GM23338 (cell line): ENCODE data around the gene VDR. TPM values are rescaled to one million over a fixed set of nuclear protein-coding genes. Genes with fewer than 3 reads are reported as not detected.

Experiments
- ATAC-seq: fragments of 200-7000 bp; cut with Tn5 transposase; 3 replicates; pipeline ENCODE4 v1.9.1; 2020
- DNase-seq: peaks from one replicate; pipeline ENCODE4 v3.0.0-alpha.2; 2015; ENCODE audit warnings: low spot score
- H2AFZ ChIP-seq: fragments of 200-600 bp; sonication (generic); 2 replicates; pipeline ENCODE4 v1.8.0; 2016; ENCODE audit warnings: antibody characterized with exemption, mild to moderate bottlenecking, moderate library complexity
- H3F3A ChIP-seq: fragments of 200-600 bp; sonication (generic); replicated peaks from 2 replicates; pipeline ENCODE4 v1.8.0; 2017; ENCODE audit warnings: antibody characterized with exemption, mixed run types, low read depth
- H3K27ac ChIP-seq: fragments of 200-600 bp; sonication (generic); 2 replicates; pipeline ENCODE4 v1.6.1; 2016; ENCODE audit warnings: low read depth
- H3K27me3 ChIP-seq: fragments of 200-600 bp; sonication (generic); 2 replicates; pipeline ENCODE4 v1.8.0; 2016; ENCODE audit warnings: mild to moderate bottlenecking, mixed run types, moderate library complexity; ENCODE audit not compliant: insufficient read depth
- H3K36me3 ChIP-seq: fragments of 200-600 bp; sonication (generic); 2 replicates; pipeline ENCODE4 v1.8.0; 2016; ENCODE audit warnings: mild to moderate bottlenecking; ENCODE audit not compliant: insufficient read depth
- H3K4me1 ChIP-seq: fragments of 200-600 bp; sonication (generic); 2 replicates; pipeline ENCODE4 v1.8.0; 2016; ENCODE audit warnings: mild to moderate bottlenecking, moderate library complexity; ENCODE audit not compliant: insufficient read depth
- H3K4me2 ChIP-seq: fragments of 200-600 bp; sonication (generic); 2 replicates; pipeline ENCODE4 v1.7.1; 2017; ENCODE audit warnings: mixed run types
- H3K4me3 ChIP-seq: fragments of 200-600 bp; sonication (generic); 2 replicates; pipeline ENCODE4 v1.6.1; 2016; ENCODE audit warnings: mixed run types
- H3K79me2 ChIP-seq: fragments of 200-600 bp; sonication (generic); replicated peaks from 2 replicates; pipeline ENCODE4 v1.8.0; 2017; ENCODE audit warnings: mild to moderate bottlenecking; ENCODE audit not compliant: insufficient read depth
- H3K9me2 ChIP-seq: fragments of 200-600 bp; sonication (generic); 2 replicates; pipeline ENCODE4 v1.8.0; 2017; ENCODE audit not compliant: insufficient read depth
- H4K20me1 ChIP-seq: fragments of 200-600 bp; sonication (generic); replicated peaks from 2 replicates; pipeline ENCODE4 v1.8.0; 2017; ENCODE audit warnings: mild to moderate bottlenecking; ENCODE audit not compliant: insufficient read depth
- H3K27ac Mint-ChIP-seq: 2 replicates; pipeline ENCODE4 v1.8.0; 2020; ENCODE audit warnings: inconsistent platforms, mild to moderate bottlenecking, moderate library complexity, mixed read lengths
- H3K27me3 Mint-ChIP-seq: 3 replicates; pipeline ENCODE4 v1.8.0; 2022; ENCODE audit warnings: low read depth, mild to moderate bottlenecking, moderate library complexity, mixed read lengths, inconsistent platforms; ENCODE audit not compliant: insufficient read depth, poor library complexity
- H3K36me3 Mint-ChIP-seq: 3 replicates; pipeline ENCODE4 v1.8.0; 2021; ENCODE audit warnings: low read depth, mild to moderate bottlenecking, inconsistent platforms, moderate library complexity, mixed read lengths
- H3K4me1 Mint-ChIP-seq: 3 replicates; pipeline ENCODE4 v1.8.0; 2020; ENCODE audit warnings: mild to moderate bottlenecking, inconsistent platforms, mixed read lengths
- H3K4me3 Mint-ChIP-seq: 3 replicates; pipeline ENCODE4 v1.8.0; 2021; ENCODE audit warnings: moderate library complexity, mild to moderate bottlenecking, inconsistent platforms, mixed read lengths
- H3K9me3 Mint-ChIP-seq: 3 replicates; pipeline ENCODE4 v1.8.0; 2020; ENCODE audit warnings: moderate library complexity, mild to moderate bottlenecking, inconsistent platforms, mixed read lengths
- CREB1 ChIP-seq: fragments of 250-450 bp; sonication (Bioruptor Pico); IDR thresholded peaks from 2 replicates; pipeline ENCODE4 v1.5.0; 2020; ENCODE audit warnings: low read depth, mild to moderate bottlenecking, moderate library complexity
- CTCF ChIP-seq, 2 experiments: fragments of 200-600 bp in 1 of 2; sonication (generic) in 1 of 2; conservative IDR thresholded peaks; 2 replicates each; pipeline versions ENCODE4 v1.5.1 to v1.6.1; 2016 to 2017; ENCODE audit warnings: antibody characterized with exemption in 2 of 2, low read depth in 2 of 2, mild to moderate bottlenecking in 2 of 2, moderate library complexity in 1 of 2
- ETS1 ChIP-seq: IDR thresholded peaks from 2 replicates; pipeline ENCODE4 v1.6.1; 2016; ENCODE audit warnings: antibody characterized with exemption
- EZH2 ChIP-seq: fragments of 200-600 bp; sonication (generic); IDR thresholded peaks from one replicate; pipeline ENCODE4 v1.8.0; 2017; ENCODE audit warnings: antibody characterized with exemption, mild to moderate bottlenecking, low read depth; ENCODE audit not compliant: unreplicated experiment
- EZH2phosphoT487 ChIP-seq: fragments of 200-600 bp; sonication (generic); IDR thresholded peaks from one replicate; pipeline ENCODE4 v1.8.1; 2018; ENCODE audit warnings: antibody characterized with exemption; ENCODE audit not compliant: unreplicated experiment
- JUNB ChIP-seq: IDR thresholded peaks from one replicate; pipeline ENCODE4 v1.6.1; 2016; ENCODE audit warnings: antibody characterized with exemption; ENCODE audit not compliant: unreplicated experiment
- NANOG ChIP-seq: IDR thresholded peaks from 2 replicates; pipeline ENCODE4 v1.6.1; 2016; ENCODE audit warnings: antibody characterized with exemption, borderline replicate concordance
- POLR2AphosphoS5 ChIP-seq: IDR thresholded peaks from 2 replicates; pipeline ENCODE4 v1.6.1; 2016; ENCODE audit warnings: antibody characterized with exemption, low read depth
- REST ChIP-seq: IDR thresholded peaks from one replicate; pipeline ENCODE4 v1.6.1; 2018; ENCODE audit warnings: antibody characterized with exemption; ENCODE audit not compliant: unreplicated experiment
- STAT1 ChIP-seq: IDR thresholded peaks from one replicate; pipeline ENCODE4 v1.6.1; 2016; ENCODE audit warnings: antibody characterized with exemption; ENCODE audit not compliant: unreplicated experiment
- ZNF114 ChIP-seq: fragments of 250-450 bp; sonication (Bioruptor Pico); IDR thresholded peaks from 2 replicates; pipeline ENCODE4 v1.5.0; 2020; ENCODE audit warnings: mild to moderate bottlenecking, moderate library complexity
- ZNF331 ChIP-seq: fragments of 250-450 bp; sonication (Bioruptor Pico); IDR thresholded peaks from 2 replicates; pipeline ENCODE4 v1.5.0; 2020; ENCODE audit warnings: low read depth, mild to moderate bottlenecking, moderate library complexity
- ZNF462 ChIP-seq: fragments of 250-450 bp; sonication (Bioruptor Pico); IDR thresholded peaks from 2 replicates; pipeline ENCODE4 v1.5.0; 2020; ENCODE audit warnings: mild to moderate bottlenecking, moderate library complexity
- polyA plus RNA-seq: library from polyadenylated mRNA; unstranded; fragments of >200 nt; fragmentation: Nextera tagmentation; extraction: Ambion mirVana; gene quantifications from 2 replicates; pipeline ENCODE4 v1.2.1, GENCODE V29; 2016
- total RNA-seq: library from RNA; depleted of rRNA; stranded (reverse); fragments of >200 nt; shearing (Covaris generic); gene quantifications from 2 replicates; pipeline ENCODE4 v1.2.3, GENCODE V29; 2014

The VDR gene
- total and polyA plus RNA-seq, 2 experiments from 2014 or later = 0.37 to 1.4 TPM

- H2AFZ ChIP-seq = no peak overlapping the region
- Mint-ChIP-seq H3K27ac (no peak overlapping the region; the same call in 1 of the 2 replicates), H3K9me3 (peaks cover 2% of the 10 kb centered on the region; the same call in 2 of the 3 replicates), H3K36me3 (peaks cover 18% of the 10 kb centered on the region), H3K4me3 (no peak overlapping the region), H3K27me3 (peaks cover 15% of the 10 kb centered on the region), H3K4me1 (peaks cover 78% of the 10 kb centered on the region)
- no peak overlapping the region for H3K4me3 ChIP-seq
- H3K27ac ChIP-seq = no peak overlapping the region
- DNase-seq (no peak), ATAC-seq (no peak)
- peaks cover 24% of the 10 kb centered on the region for H3K4me1 ChIP-seq
- H3K36me3 ChIP-seq = no peaks in the 10 kb centered on the region
- no peaks in the 10 kb centered on the region for H3K27me3 ChIP-seq
- no peaks in the 10 kb centered on the region for H3K9me2 ChIP-seq
- peaks cover 25% of the 10 kb centered on the region for H4K20me1 ChIP-seq
- no peak overlapping the region for H3K4me2 ChIP-seq
- no peaks in the 10 kb centered on the region for H3F3A ChIP-seq
- peaks cover 86% of the 10 kb centered on the region for H3K79me2 ChIP-seq
- no peak for TF ChIP-seq REST
- no peak for TF ChIP-seq STAT1
- TF ChIP-seq POLR2AphosphoS5 = no peak
- no peak for TF ChIP-seq ZNF114
- TF ChIP-seq CTCF (conservative IDR thresholded peaks at IDR 0.05; ENCODE audit: low read depth in 2 of 2) = no peak
- no peak for TF ChIP-seq ZNF462
- TF ChIP-seq ETS1 = no peak
- TF ChIP-seq NANOG = no peak
- TF ChIP-seq EZH2phosphoT487 = no peak
- no peak for TF ChIP-seq ZNF331 (CRISPR knock-in tag)
- TF ChIP-seq CREB1 (CRISPR knock-in tag) = no peak
- no peak for TF ChIP-seq JUNB
- TF ChIP-seq EZH2 = no peak
Observed at GRCh38 chr12:47804171-47804570, 100.6 kb downstream of the VDR start.
